Ovary (tissue), 9 donors: ENCODE results near the gene SMC1B. TPM values are rescaled to one million over a fixed set of nuclear protein-coding genes. Genes with fewer than 3 reads are reported as not detected.

ENCODE experiments used
- DNase-seq, 5 donors: peaks; one replicate each; pipeline ENCODE4 v3.0.0-alpha.2; 2019 to 2020
- H3K27ac ChIP-seq, 2 donors: fragments of 200-600 bp; one replicate each; pipeline versions ENCODE4 v1.5.1 to v1.8.0; 2019 to 2022
- H3K27me3 ChIP-seq: fragments of 200-600 bp; one replicate; pipeline ENCODE4 v1.8.0; 2022
- H3K36me3 ChIP-seq: fragments of 200-600 bp; sonication (generic); one replicate; pipeline ENCODE4 v1.5.1; 2019
- H3K4me1 ChIP-seq: one replicate; pipeline ENCODE4 v1.8.1; 2013; ENCODE audit warnings: mild to moderate bottlenecking, moderate library complexity; ENCODE audit not compliant: insufficient read depth
- H3K4me3 ChIP-seq: fragments of 200-600 bp; sonication (generic); one replicate; pipeline ENCODE4 v1.5.1; 2017
- H3K9me3 ChIP-seq, 2 donors: fragments of 200-600 bp in 1 of 2; sonication (generic) in 1 of 2; one replicate each; pipeline versions ENCODE4 v1.5.1 to v1.8.1; 2013 to 2019; ENCODE audit warnings: mild to moderate bottlenecking in 1 of 2, moderate library complexity in 1 of 2
- EP300 ChIP-seq: sonication (generic); formaldehyde crosslinking; IDR thresholded peaks from one replicate; pipeline ENCODE4 v1.6.1; 2017; ENCODE audit warnings: antibody characterized with exemption
- POLR2A ChIP-seq: fragments of 450-650 bp; IDR thresholded peaks from one replicate; pipeline ENCODE4 v1.6.1; 2017; ENCODE audit warnings: antibody characterized with exemption, mild to moderate bottlenecking, moderate library complexity
- WGBS, 3 donors: extraction: QIAGEN DNeasy Blood & Tissue Kit in 1 of 3; methylation state at CpG; one replicate each; pipeline versions ENCODE4 v1.1.5 to v1.1.7; 2013 to 2017; 5-methylcytosine and 5-hydroxymethylcytosine counted together
- intact Hi-C, 4 donors: fragments of 100-400 bp; cut with DNase I; formaldehyde crosslinking; loops; one replicate each; pipeline versions ENCODE4 v1.11.0 to v1.15.1; 2022 to 2023
- polyA plus RNA-seq, 2 donors: library from polyadenylated mRNA; stranded (reverse); fragments of 200-250 nt in 1 of 2; fragments of 350-450 nt in 1 of 2; fragmentation: Illumina TruSeq in 1 of 2; extraction: RNeasy Lipid Tissue Mini Kit (QIAGEN cat#74804) in 1 of 2; gene quantifications; one replicate each; pipeline ENCODE4 v1.2.3, GENCODE V29; 2013 to 2014
- total RNA-seq, 7 donors: library from RNA; depleted of rRNA in 2 of 7; stranded (reverse); fragments of >200 nt in 2 of 7; fragmentation: NEBNext Ultra II Directional in 3 of 7; extraction: Animal tissue kit (Norgen Biotek cat#: 25700) in 3 of 7; gene quantifications; one replicate each; pipeline versions ENCODE4 v1.1.0 to v1.2.4, GENCODE V29; 2016 to 2023
- TF ChIP-seq, protein P1 (sequence below), 3 donors: fragments of 450-650 bp in 2 of 3; fragments of 200-600 bp in 1 of 3; IDR thresholded peaks; one replicate each; pipeline versions ENCODE4 v1.5.1 to v1.8.0; 2016 to 2022; ENCODE audit warnings: antibody characterized with exemption in 3 of 3, mild to moderate bottlenecking in 1 of 3
- donor health status: DM: no; HTN: no; CAD: no; lungs with moderate emphysema.
- donor health status: DM: no; HTN: no; CAD: no.
- donor health status: Bipolar disorder and iron deficiency.
- donor health status: DM: yes; HTN: yes; CAD: no.
- donor health status: DM: no; HTN: no; CAD: no.
- donor health status: DM: yes; HTN: yes; CAD: no.

SMC1B gene
- total and polyA plus RNA-seq, 9 donors, result 0.04 to 0.05 TPM; not detected in 7

DNA sequence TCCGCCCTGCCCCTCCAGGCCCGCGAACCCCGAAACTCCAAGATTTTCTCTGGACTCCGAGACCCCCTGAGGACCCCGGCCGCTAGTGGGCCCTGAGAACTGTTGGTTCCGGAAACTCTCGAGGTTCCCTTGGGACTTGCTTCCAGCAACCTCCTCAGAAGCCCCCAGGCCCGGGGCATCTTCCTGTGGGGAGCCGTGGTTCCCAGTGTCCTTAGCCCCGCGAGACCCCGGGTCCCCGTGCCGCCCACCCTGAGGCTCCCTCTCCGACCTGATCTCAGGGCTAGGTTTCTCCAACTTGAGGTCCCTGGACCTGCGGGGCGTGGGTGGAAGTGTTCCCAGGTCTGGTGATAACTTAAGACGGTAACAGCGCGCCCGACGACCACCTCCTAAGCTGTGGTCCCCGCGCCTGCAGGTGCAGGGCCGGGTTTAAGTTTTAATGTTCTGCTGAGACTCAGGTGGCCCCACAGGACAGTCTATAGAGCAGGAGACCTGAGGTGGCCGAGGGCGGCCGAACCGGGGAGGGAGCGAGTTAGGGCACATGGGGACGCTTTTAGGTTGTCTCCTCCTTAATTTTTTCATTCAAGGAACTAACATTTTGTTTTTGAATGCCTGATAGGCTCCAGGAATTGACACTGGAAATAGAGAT, 102.9 kb downstream of the SMC1B start:
- peaks cover 5% of the 10 kb centered on the region for H3K4me1 ChIP-seq
- WGBS, 3 donors, result 1 to 3% (median 2%) methylated on average over 30 to 33 of the region's 33 CpGs
- H3K36me3 ChIP-seq, result no peaks in the 10 kb centered on the region
- H3K4me3 ChIP-seq, result peak overlapping the region; percentile 72
- H3K27me3 ChIP-seq, result no peaks in the 10 kb centered on the region
- H3K27ac ChIP-seq, result peak overlapping the region in 1 of 2 donors; percentile 33
- intact Hi-C loops, result no loop called here
- DNase-seq, result peak in 2 of 5 donors; percentile 23 to 38
- TF ChIP-seq POLR2A (no peak), EP300 (no peak)
- TF ChIP-seq, protein P1, sequence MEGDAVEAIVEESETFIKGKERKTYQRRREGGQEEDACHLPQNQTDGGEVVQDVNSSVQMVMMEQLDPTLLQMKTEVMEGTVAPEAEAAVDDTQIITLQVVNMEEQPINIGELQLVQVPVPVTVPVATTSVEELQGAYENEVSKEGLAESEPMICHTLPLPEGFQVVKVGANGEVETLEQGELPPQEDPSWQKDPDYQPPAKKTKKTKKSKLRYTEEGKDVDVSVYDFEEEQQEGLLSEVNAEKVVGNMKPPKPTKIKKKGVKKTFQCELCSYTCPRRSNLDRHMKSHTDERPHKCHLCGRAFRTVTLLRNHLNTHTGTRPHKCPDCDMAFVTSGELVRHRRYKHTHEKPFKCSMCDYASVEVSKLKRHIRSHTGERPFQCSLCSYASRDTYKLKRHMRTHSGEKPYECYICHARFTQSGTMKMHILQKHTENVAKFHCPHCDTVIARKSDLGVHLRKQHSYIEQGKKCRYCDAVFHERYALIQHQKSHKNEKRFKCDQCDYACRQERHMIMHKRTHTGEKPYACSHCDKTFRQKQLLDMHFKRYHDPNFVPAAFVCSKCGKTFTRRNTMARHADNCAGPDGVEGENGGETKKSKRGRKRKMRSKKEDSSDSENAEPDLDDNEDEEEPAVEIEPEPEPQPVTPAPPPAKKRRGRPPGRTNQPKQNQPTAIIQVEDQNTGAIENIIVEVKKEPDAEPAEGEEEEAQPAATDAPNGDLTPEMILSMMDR (IDR thresholded peaks at IDR 0.05), result no peak
- no peaks in the 10 kb centered on the region for H3K9me3 ChIP-seq

DNA sequence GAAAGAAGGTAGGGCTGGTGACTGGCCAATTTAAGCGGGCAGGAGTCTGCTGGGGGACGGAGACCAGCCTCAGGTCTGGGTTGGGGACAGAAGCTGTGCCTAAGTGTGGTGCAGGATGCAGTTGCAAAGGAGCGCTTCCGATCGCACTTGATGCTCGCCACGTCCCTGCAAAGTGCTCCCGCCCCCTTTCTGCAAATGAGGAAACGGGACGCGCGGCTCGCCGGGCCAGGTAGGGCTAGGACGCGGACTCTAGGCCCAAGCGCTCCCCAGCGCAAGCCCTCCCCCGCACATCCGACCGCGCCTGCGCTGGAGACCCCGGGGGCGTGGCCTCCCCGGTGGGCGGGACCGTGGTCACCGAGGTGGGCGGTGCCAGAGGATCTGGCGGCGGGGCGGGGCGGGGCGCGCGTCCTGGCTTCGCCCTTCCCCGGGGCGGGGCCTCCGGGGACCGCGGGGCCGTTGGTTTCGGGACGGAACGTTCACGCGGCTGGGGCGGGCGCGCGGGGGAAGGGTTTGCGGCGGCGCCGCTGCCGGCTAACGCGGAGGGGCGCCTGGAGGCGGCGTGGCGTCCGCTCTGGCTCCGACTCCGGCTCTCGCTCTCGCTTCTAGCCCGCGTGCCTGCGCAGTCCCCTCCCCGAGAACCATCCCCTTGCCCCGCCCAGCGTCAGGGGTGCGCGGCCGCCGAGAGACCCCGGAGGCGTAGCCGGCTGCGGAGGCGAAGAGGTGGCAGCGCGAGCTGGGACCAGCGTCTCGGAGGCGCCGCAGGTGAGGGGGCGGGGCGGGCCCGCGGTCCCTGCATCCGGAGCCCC, 103.8 kb downstream of the SMC1B start, which contains the start of gene FAM118A:
FAM118A (plus strand) TSS at position 513 of the 806 bp plus-strand sequence. CDS start 12,446 bp downstream, outside the sequence.
- 0 to 1% (median 1%) methylated on average over 31 to 94 of the region's 95 CpGs for WGBS, 3 donors
- Histone ChIP-seq H3K27me3 (no peaks in the 10 kb centered on the region), H3K27ac (peak within 1 kb of the TSS in 1 of 2 donors; percentile 38), H3K4me3 (peak within 1 kb of the TSS; percentile 72), H3K4me1 (peaks cover 5% of the 10 kb centered on the region), H3K9me3 (no peaks in the 10 kb centered on the region), H3K36me3 (no peaks in the 10 kb centered on the region)
- peak; percentile 90 to 99 (median 96) for DNase-seq
- intact Hi-C loops, result no loop called here
- TF ChIP-seq, protein P1 (IDR thresholded peaks at IDR 0.05), result peak in 1 of 3 donors; percentile 19
- TF ChIP-seq POLR2A (peak; percentile 74), EP300 (no peak)

DNA sequence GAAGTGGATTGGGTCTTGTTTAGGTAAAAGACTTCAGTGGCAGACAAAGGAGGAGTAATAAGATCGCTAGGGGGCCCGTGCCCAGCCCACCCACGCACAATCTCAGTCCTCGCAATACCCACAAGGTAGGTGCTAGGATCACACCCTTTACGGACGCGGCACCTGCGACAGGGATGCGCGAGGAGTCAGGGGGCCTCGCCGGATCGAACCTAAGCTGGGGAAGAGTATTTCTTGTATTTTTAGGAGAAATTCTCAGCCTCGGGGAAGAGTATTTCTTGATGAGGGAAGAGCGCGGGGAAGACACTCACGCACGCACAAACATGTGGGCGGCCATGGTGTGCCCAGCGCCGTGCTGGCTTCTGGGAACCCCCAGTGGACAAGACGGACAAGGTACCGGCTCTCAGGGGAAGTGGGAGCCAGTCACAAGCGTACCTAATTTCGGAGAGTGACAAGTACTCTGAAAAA, 104.4 kb downstream of the SMC1B start:
- intact Hi-C loops, result no loop called here
- Histone ChIP-seq H3K9me3 (no peaks in the 10 kb centered on the region), H3K4me1 (peaks cover 5% of the 10 kb centered on the region), H3K36me3 (no peaks in the 10 kb centered on the region), H3K27me3 (no peaks in the 10 kb centered on the region), H3K27ac (peak overlapping the region in 1 of 2 donors; percentile 38), H3K4me3 (peak overlapping the region; percentile 51)
- DNase-seq, result peak in 3 of 5 donors; percentile 47 to 50 (median 49)
- no peak for TF ChIP-seq EP300
- TF ChIP-seq, protein P1 (IDR thresholded peaks at IDR 0.05), result no peak
- no peak for TF ChIP-seq POLR2A
- WGBS, 3 donors, result 44 to 50% (median 47%) methylated on average over 25 of the region's 25 CpGs

DNA sequence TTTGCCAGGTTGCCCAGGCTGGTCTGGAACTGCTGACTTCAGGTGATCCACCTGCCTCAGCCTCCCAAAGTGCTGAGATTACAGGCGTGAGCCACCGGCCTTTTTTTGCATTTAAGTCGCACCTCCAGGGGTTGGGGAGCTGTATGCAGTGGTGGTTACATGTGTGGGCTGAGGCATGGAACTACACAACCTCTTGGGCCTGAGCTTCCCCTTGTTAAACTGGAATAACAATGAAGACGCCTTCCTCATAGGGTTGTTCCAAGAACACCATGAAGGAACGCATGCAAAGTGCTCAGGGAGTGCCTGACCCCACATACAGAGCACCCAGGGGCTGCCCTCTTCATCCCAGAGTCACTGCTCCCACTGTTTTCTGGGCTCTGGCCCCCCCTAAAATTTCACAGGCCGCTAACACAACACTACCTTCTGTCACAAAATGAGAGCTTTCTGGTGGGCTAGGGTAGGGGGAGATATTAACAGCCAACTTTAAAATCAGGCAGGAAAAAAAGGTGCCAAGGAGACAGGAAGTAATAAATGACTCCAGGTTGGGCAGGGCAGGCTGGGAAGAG, 104.9 kb downstream of the SMC1B start:
- TF ChIP-seq, protein P1 (IDR thresholded peaks at IDR 0.05), result no peak
- TF ChIP-seq POLR2A (no peak), EP300 (no peak)
- intact Hi-C loops, result no loop called here
- 88 to 90% (median 89%) methylated on average over 6 of the region's 6 CpGs for WGBS, 3 donors
- Histone ChIP-seq H3K27ac (no peak overlapping the region), H3K4me3 (no peak overlapping the region), H3K4me1 (peaks cover 5% of the 10 kb centered on the region), H3K36me3 (no peaks in the 10 kb centered on the region), H3K9me3 (no peaks in the 10 kb centered on the region), H3K27me3 (no peaks in the 10 kb centered on the region)
- no peak for DNase-seq
